Measurements from ENCODE around the gene HTR3C.

HTR3C gene

DNA sequence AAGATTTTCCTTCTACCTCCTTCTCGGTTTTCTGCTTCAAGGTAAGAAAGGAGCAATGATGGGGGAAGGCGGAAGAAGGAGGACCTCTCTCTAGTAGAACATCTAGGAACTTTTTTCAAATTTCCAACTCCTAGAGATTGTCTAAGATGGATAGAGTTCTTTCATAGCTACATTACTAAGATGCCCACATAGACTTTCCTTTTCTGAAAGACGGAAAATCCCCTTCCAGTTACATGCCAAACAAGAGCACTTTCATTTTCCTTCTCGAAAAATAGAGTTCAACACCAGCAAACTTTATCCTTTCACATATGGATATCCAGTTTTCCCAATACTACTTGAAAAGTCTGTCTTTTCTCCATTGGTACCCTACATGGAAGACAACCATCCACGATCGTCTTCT, 44.7 kb downstream of the HTR3C start:
- no peak for DNase-seq

DNA sequence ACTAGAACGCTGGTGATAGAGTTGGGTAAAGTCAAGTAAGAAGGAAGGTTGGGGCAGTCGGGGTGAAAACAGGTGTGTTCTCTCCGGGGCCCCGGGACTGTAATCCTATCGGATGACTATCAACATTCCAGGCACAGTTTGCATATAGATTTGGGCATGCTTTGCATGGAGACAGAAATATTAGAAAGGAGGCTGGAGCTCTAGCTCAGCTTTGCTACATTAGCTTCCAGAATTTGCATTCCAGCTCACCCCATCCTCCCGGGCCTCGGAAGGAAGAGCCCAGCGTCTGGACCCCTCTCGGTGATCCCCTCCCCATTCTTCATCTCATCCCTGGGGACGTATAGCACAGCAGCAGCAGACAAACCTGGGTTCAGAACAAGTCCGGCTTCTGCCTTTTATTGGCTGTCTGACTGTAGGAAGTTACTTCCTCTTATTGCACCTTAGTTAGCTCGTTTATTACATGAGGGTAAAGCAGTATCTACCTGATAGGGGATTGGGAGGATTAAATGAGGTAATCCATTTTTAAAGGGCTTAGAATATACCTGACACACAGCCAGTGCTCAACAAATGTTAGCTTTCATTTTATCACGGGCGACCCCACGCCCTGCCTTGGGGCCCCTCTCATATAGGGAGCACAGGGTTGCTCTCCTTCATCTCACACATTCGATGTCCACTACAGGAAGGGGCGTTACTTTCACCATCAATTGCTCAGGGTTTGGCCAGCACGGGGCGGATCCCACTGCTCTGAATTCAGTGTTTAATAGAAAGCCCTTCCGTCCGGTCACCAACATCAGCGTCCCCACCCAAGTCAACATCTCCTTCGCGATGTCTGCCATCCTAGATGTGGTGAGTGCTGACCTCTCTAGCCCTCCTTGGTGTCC, 47.2 kb downstream of the HTR3C start:
- no peak for DNase-seq
